ENCODE results near the gene LRRIQ3. TPM values are rescaled to one million over a fixed set of nuclear protein-coding genes. Genes with fewer than 3 reads are reported as not detected.

LRRIQ3 gene
- total and polyA plus RNA-seq, 10 of the 15 experiments (the other 5 are each of a cell fraction or from before 2014, with no cell fraction given): 1.1 to 5.1 (median 2.7) TPM

- TF ChIP-seq USF1 (IDR thresholded peaks at IDR 0.05; ENCODE audit: borderline replicate concordance, extremely low read length, insufficient read depth, low read depth, low read length) (no peak), ZBTB4 (CRISPR knock-in tag; IDR thresholded peaks at IDR 0.05) (no peak), KLF5 (IDR thresholded peaks at IDR 0.05; ENCODE audit: partially characterized antibody) (no peak), CREB1 (IDR thresholded peaks at IDR 0.05; ENCODE audit: low read depth) (no peak)
These were observed 39.1 kb upstream of the LRRIQ3 start (continued) for GRCh38 chr1:74237035-74237434.

- CTCF ChIA-PET: no interaction called here
- RAD21 ChIA-PET (ENCODE audit: unreplicated experiment): no interaction called here
- in situ Hi-C loops (cut with MboI) (no loop called here), intact Hi-C loops (cut with micrococcal nuclease; ENCODE audit: unreplicated experiment) (no loop called here)
- 69% methylated on average over 3 of the region's 3 CpGs for WGBS (ENCODE audit: insufficient coverage, insufficient replicate concordance, low lambda C conversion rate, missing lambda C conversion rate)
- SMC1A ChIA-PET (ENCODE audit: uncharacterized antibody, unreplicated experiment): no interaction called here
- FAIRE-seq (no peak), ATAC-seq (no peak), DNase-seq (ENCODE audit: low read depth, low spot score) (no peak)
- H3K4me3 ChIP-seq: no peak overlapping the region
- BruUV-seq (replicated peaks): no TSS peak
- no peaks in the 10 kb centered on the region for H3K36me3 ChIP-seq (ENCODE audit: control insufficient read depth in 2 of 2, insufficient read depth in 2 of 2, low read length in 1 of 2)
- H3K4me2 ChIP-seq (ENCODE audit: control insufficient read depth, insufficient read depth): no peak overlapping the region
- H3K27me3 ChIP-seq (replicated peaks in 1 of 2; ENCODE audit: control insufficient read depth in 2 of 2, insufficient read depth in 2 of 2, low read length in 1 of 2): no peaks in the 10 kb centered on the region
- H4K20me1 ChIP-seq (ENCODE audit: control insufficient read depth, insufficient read depth): no peaks in the 10 kb centered on the region
- no peak overlapping the region for H2AFZ ChIP-seq (ENCODE audit: control insufficient read depth, low read depth, low read length)
- no peak overlapping the region for H3K9ac ChIP-seq (ENCODE audit: control insufficient read depth, insufficient read depth, low read length)
- POLR2A ChIA-PET: no interaction called here
- H3K9me3 ChIP-seq (replicated peaks; ENCODE audit: control insufficient read depth, insufficient read depth, low read length): no peaks in the 10 kb centered on the region
- H3K27ac ChIP-seq (ENCODE audit: control insufficient read depth, insufficient read depth): no peak overlapping the region
- no peaks in the 10 kb centered on the region for H3K4me1 ChIP-seq (ENCODE audit: control insufficient read depth, insufficient read depth, low read length)
- H3K79me2 ChIP-seq (ENCODE audit: control insufficient read depth, insufficient read depth, low read length): no peaks in the 10 kb centered on the region
- TF ChIP-seq RAD21 (IDR thresholded peaks at IDR 0.05; ENCODE audit: insufficient read depth, low read depth, low read length) (no peak), CUX1 (IDR thresholded peaks at IDR 0.05; ENCODE audit: insufficient replicate concordance, low read depth, low read length) (no peak), STAT3 (IDR thresholded peaks at IDR 0.05; ENCODE audit: low read depth, low read length) (no peak), E2F4 (IDR thresholded peaks at IDR 0.05; ENCODE audit: low read depth, low read length) (no peak), ZNF274 (IDR thresholded peaks at IDR 0.05; ENCODE audit: insufficient read depth, insufficient read length) (no peak)
These were observed 38.5 kb upstream of the LRRIQ3 start for GRCh38 chr1:74236440-74236839.
